HG03342 (cell line): ENCODE measurements around the gene OOSP3.

Source experiments
- ATAC-seq: cut with Tn5 transposase; IDR thresholded peaks from one replicate; pipeline ENCODE4 v1.9.1; 2021; ENCODE audit warnings: mild to moderate bottlenecking, moderate library complexity; ENCODE audit not compliant: unreplicated experiment

The OOSP3 gene

GRCh38 chr11:59943997-59944714 lies 65.6 kb downstream of the OOSP3 start:
- ATAC-seq = no peak

- no peak for ATAC-seq
These were observed 66.1 kb downstream of the OOSP3 start for GRCh38 chr11:59944720-59945119.
